Panc1 (cell line): ENCODE data around the gene NQO1.

ENCODE experiments used
- CTCF ChIP-seq: fragments of 450-650 bp; IDR thresholded peaks from 2 replicates; pipeline ENCODE4 v1.5.1; 2017; ENCODE audit warnings: mild to moderate bottlenecking
- POLR2AphosphoS5 ChIP-seq: IDR thresholded peaks from 2 replicates; pipeline ENCODE4 v1.6.1; 2012; ENCODE audit warnings: mild to moderate bottlenecking, low read depth, low read length, moderate library complexity
- SIN3A ChIP-seq: IDR thresholded peaks from 2 replicates; pipeline ENCODE4 v1.6.1; 2012; ENCODE audit warnings: low read depth, mild to moderate bottlenecking, low read length, moderate library complexity, borderline replicate concordance; ENCODE audit not compliant: insufficient read depth
- TCF7L2 ChIP-seq: IDR thresholded peaks from 2 replicates; pipeline ENCODE4 v1.6.1; 2011; ENCODE audit warnings: mild to moderate bottlenecking, low read depth, low read length, inconsistent platforms
- TF ChIP-seq, protein P1 (sequence below), 2 experiments: IDR thresholded peaks; 2 replicates each; pipeline ENCODE4 v1.6.1; 2011 to 2012; ENCODE audit warnings: low read depth in 2 of 2, control low read depth in 1 of 2, low read length in 1 of 2, mild to moderate bottlenecking in 1 of 2, moderate library complexity in 1 of 2; ENCODE audit not compliant: insufficient read depth in 1 of 2

GRCh38 chr16:69672998-69673713, 53.2 kb downstream of the NQO1 start:
- TF ChIP-seq CTCF (no peak), POLR2AphosphoS5 (no peak), TCF7L2 (no peak), SIN3A (no peak)
- TF ChIP-seq, protein P1, sequence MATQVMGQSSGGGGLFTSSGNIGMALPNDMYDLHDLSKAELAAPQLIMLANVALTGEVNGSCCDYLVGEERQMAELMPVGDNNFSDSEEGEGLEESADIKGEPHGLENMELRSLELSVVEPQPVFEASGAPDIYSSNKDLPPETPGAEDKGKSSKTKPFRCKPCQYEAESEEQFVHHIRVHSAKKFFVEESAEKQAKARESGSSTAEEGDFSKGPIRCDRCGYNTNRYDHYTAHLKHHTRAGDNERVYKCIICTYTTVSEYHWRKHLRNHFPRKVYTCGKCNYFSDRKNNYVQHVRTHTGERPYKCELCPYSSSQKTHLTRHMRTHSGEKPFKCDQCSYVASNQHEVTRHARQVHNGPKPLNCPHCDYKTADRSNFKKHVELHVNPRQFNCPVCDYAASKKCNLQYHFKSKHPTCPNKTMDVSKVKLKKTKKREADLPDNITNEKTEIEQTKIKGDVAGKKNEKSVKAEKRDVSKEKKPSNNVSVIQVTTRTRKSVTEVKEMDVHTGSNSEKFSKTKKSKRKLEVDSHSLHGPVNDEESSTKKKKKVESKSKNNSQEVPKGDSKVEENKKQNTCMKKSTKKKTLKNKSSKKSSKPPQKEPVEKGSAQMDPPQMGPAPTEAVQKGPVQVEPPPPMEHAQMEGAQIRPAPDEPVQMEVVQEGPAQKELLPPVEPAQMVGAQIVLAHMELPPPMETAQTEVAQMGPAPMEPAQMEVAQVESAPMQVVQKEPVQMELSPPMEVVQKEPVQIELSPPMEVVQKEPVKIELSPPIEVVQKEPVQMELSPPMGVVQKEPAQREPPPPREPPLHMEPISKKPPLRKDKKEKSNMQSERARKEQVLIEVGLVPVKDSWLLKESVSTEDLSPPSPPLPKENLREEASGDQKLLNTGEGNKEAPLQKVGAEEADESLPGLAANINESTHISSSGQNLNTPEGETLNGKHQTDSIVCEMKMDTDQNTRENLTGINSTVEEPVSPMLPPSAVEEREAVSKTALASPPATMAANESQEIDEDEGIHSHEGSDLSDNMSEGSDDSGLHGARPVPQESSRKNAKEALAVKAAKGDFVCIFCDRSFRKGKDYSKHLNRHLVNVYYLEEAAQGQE (IDR thresholded peaks at IDR 0.05; ENCODE audit: insufficient read depth in 1 of 2, low read depth in 2 of 2, low read length in 1 of 2) = no peak
